ENCODE data around the gene MVB12B.
"Not testable (repeated sequence)": the region's sequence is repeated elsewhere in the genome, so short reads cannot be mapped to it uniquely, and the experiment has no call there.

The MVB12B gene

GRCh38 chr9:126551812-126552211 is 225.2 kb downstream of the MVB12B start:
- DNase-seq: no peak

DNA sequence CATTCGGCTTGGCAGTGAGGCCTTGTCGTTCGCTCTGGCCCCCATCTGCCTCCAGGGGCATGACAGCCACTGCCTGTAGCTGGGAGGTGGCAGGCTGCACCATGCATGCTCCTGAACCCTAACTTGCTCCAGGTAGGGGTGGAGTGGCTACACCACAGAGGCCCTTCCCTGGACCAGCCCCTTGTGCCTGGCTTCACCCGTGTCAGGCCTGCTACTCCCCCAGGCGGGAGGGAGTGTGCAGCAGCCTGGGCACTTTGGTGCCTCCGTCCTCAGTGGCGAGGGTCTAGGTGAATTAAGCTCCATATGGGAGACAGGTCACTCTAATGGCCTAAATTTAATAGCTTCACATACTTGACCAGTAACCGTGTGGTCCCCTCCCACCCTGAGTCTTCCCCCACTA is 227.7 kb downstream of the MVB12B start:
- DNase-seq: no peak

DNA sequence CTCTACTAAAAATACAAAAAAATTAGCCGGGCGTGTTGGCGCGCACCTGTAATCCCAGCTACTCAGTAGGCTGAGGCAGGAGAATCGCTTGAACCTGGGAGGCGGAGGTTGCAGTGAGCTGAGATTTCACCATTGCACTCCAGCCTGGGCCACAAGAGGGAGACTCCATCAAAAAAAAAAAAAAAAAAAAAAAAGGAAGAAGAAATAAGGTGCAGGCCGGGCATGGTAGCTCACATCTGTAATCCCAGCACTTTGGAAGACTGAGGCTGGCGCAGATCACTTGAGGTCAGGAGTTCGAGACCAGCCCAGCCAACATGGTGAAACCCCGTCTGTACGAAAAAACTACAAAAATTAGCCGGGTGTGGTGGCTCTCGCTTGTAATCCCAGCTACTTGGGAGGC is 228.8 kb downstream of the MVB12B start:
- DNase-seq: not testable (repeated sequence)
